Stimulated activated naive CD8-positive, alpha-beta T cell treated with anti-CD3 and anti-CD28 coated beads, Interleukin-15, amount 100 ng/mL, for 72 hours (primary cell): ENCODE measurements around the gene SYCP3.
A peak's percentile ranks its signal among the peaks of the same experiment; 100 is the strongest.
"Not testable (repeated sequence)": the region's sequence is repeated elsewhere in the genome, so short reads cannot be mapped to it uniquely, and the experiment has no call there.

Experiments used
- ATAC-seq: fragments of 150-1000 bp; cut with Tn5 transposase; 2 replicates; pipeline ENCODE4 v1.10.0; 2021; ENCODE audit warnings: mild to moderate bottlenecking, moderate library complexity
- DNase-seq, 2 donors: peaks; one replicate each; pipeline ENCODE4 v3.0.0; 2021 to 2022
- H3K27ac Mint-ChIP-seq, 2 donors: one replicate each; pipeline ENCODE4 v1.8.0; 2022; ENCODE audit warnings: mild to moderate bottlenecking in 2 of 2, mixed read lengths in 2 of 2, moderate library complexity in 2 of 2
- H3K27me3 Mint-ChIP-seq: one replicate; pipeline ENCODE4 v1.8.0; 2022; ENCODE audit warnings: mixed read lengths
- H3K4me1 Mint-ChIP-seq: one replicate; pipeline ENCODE4 v1.8.0; 2022; ENCODE audit warnings: mild to moderate bottlenecking, mixed read lengths
- H3K4me3 Mint-ChIP-seq, 2 donors: one replicate each; pipeline ENCODE4 v1.8.0; 2022; ENCODE audit warnings: mild to moderate bottlenecking in 2 of 2, mixed read lengths in 2 of 2, moderate library complexity in 1 of 2
- H3K9me3 Mint-ChIP-seq, 2 donors: one replicate each; pipeline ENCODE4 v1.8.0; 2022; ENCODE audit warnings: mixed read lengths in 2 of 2

The SYCP3 gene

DNA sequence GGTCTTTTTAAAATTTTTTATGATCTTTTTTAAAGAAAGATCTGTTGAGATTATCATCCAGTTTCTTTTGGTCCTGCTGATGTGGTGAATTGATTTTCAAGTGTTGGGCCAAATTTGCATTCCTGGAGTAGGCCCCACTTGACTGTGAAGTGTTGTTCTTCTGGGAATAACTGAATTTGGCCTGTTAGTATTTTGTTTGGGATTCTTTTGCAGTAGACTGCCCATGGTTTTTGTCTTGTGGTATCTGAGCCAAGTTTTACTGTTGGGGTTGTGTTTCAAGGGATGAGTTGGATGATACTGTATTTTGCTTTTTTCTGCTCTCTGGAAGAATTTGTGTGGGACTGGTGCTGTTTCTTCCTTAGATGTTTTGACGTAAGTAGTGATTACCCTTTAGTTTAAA lies 4.0 kb upstream of the SYCP3 start:
- H3K4me3 Mint-ChIP-seq = no peak overlapping the region

DNA sequence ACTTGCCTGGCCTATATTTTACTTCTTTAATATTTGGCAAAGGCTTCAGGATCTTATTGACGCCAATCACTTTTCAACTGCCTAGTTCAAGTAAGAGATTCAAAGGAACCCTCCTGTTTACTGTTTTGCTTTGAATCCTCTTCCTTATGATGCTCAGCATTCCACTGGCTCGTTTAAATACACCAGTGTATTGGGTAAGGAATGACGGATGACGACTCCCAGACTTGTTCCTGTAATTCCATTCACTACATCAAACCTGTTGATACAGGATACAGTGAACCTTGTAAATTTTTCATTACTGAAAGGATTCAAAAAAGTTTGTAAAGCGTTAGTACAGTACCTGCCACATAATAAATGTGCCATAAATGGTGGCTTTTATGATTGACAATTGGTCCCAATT lies 1.7 kb upstream of the SYCP3 start:
- no peak overlapping the region for H3K27ac Mint-ChIP-seq
- H3K9me3 Mint-ChIP-seq = no peaks in the 10 kb centered on the region
- DNase-seq (no peak), ATAC-seq (no peak)
- no peak overlapping the region for H3K4me3 Mint-ChIP-seq
- no peaks in the 10 kb centered on the region for H3K27me3 Mint-ChIP-seq
- H3K4me1 Mint-ChIP-seq = peaks cover 13% of the 10 kb centered on the region

More for the DNA sequence above, 4.0 kb upstream of the SYCP3 start:
- Mint-ChIP-seq H3K9me3 (no peaks in the 10 kb centered on the region), H3K27ac (peak overlapping the region; percentile 18 to 60), H3K27me3 (no peaks in the 10 kb centered on the region), H3K4me1 (peaks cover 13% of the 10 kb centered on the region)
- DNase-seq = no peak
- no peak for ATAC-seq

DNA sequence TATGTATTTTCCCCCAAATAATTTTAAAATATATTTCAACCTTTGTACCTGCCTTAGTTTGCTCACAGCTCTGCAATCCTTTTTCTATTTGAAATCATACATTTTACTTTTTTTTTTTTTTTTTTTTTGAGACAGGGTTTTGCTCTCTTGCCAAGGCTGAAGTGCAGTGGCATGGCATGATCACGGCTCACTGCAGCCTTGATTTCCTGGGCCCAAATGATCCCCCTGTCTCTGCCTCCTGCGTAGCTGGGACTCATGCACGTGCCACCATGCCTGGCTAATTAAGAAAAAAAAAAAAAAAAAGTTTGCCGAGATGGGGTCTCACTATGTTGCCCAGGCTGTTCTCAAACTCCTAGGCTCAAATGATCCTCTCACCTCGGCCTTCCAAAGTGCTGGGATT lies 1.3 kb upstream of the SYCP3 start:
- Mint-ChIP-seq H3K27me3 (no peaks in the 10 kb centered on the region), H3K4me3 (no peak overlapping the region), H3K9me3 (no peaks in the 10 kb centered on the region), H3K4me1 (peaks cover 13% of the 10 kb centered on the region), H3K27ac (no peak overlapping the region)
- ATAC-seq = no peak
- no peak for DNase-seq

DNA sequence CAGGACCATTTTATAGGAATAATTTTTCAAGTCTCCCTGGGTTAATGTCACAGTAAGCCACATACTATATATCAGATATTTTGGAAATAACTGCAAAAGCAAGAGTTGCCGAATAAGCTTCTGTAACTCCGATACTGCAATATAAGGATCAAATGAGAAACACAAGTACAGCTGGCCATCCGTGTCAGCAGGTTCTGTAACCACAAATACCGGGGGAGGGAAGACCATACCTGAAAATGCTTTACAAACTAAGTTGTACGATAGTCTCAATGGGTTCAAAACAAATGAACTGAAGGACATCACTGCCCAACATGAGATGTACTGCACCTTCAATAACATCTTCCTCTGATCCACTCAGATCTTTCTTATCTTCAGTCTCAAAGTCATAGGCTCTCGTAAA lies 1.8 kb downstream of the SYCP3 start:
- H3K4me3 Mint-ChIP-seq = no peak overlapping the region
- ATAC-seq (no peak), DNase-seq (no peak)
- no peak overlapping the region for H3K27ac Mint-ChIP-seq
- no peaks in the 10 kb centered on the region for H3K27me3 Mint-ChIP-seq
- H3K4me1 Mint-ChIP-seq = no peaks in the 10 kb centered on the region
- no peaks in the 10 kb centered on the region for H3K9me3 Mint-ChIP-seq

DNA sequence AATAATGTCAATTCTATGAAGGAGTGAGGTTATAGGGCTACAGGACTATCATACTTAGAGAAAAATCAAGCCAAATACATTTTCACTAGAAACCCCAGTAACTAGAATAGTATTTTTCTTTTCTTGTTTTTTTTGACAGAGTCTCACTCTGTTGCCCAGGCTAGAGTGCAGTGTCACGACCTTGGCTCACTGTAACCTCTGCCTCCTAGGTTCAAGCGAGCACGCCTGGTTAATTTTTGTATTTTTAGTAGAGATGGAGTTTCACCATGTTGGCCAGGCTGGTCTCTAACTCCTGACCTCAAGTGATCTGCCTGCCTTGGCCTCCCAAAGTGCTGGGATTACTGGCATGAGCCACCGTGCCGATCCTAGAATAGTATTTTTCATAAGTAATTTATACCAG lies 4.8 kb downstream of the SYCP3 start:
- H3K4me3 Mint-ChIP-seq, DNase-seq, ATAC-seq, H3K27me3 Mint-ChIP-seq, H3K9me3 Mint-ChIP-seq, H3K27ac Mint-ChIP-seq, H3K4me1 Mint-ChIP-seq: not testable (repeated sequence)

DNA sequence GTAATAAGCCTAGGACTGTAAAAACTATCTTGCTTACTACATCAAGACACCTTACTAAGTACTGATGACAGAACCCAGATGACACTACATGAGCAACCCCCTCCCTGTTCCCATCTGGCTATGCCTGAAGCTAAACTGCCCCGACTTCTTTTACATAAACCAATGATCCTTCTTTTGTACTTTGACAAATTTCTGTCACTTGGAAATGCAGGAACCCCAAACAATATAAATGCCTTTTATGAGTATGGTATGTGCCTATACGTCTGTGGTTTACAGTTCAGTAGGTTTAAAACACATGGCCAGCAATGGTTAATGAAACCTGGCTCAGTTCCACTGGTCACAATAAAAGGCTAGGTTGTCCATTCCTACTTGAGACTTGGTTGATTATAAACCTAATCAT lies 6.1 kb downstream of the SYCP3 start:
- Mint-ChIP-seq H3K4me1 (no peaks in the 10 kb centered on the region), H3K27me3 (no peaks in the 10 kb centered on the region), H3K9me3 (no peaks in the 10 kb centered on the region), H3K27ac (peak overlapping the region in 1 of 2 donors; percentile 75), H3K4me3 (no peak overlapping the region)
- no peak for ATAC-seq
- no peak for DNase-seq

DNA sequence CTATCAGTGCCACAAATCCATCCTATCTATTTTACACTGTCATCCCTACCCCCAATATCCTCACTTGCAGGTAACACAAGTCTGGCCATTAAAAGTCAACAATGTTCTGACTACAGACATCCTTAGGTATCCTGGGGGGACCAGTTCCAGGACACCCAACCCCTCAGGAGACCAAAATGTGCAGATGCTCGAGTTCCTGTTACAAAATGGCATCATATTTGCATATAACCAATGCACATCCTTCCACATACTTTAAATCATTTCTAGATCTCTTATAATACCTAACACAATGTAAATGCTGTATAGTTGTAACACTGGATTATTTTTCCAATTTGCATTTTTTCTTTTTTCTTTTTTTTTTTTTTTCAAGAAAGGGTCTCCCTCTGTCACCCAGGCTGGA lies 6.9 kb downstream of the SYCP3 start:
- Mint-ChIP-seq H3K9me3 (no peaks in the 10 kb centered on the region), H3K27ac (peak overlapping the region; percentile 26 to 75), H3K27me3 (no peaks in the 10 kb centered on the region), H3K4me3 (no peak overlapping the region), H3K4me1 (no peaks in the 10 kb centered on the region)
- DNase-seq (no peak), ATAC-seq (no peak)

DNA sequence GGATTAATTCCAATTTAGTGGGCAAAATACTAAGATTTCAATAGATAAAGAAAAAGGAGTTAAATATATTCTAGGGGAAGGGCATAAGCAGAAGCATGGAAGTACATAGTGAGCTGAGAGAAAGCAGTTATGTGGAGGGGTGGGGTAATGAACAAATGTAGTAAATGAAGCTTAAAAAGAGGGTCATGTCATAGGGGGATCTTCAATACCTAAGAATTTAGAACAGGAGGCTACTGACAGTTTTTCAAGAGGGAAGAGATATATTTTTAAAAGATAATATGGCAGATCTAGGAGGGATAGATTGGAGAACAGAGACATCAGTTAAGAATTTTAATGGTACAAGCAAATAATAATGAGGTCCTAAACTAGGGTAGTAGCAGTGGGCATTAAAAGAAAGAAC lies 9.4 kb downstream of the SYCP3 start:
- Mint-ChIP-seq H3K27ac (peak overlapping the region in 1 of 2 donors; percentile 60), H3K27me3 (no peaks in the 10 kb centered on the region), H3K4me3 (no peak overlapping the region), H3K4me1 (no peaks in the 10 kb centered on the region), H3K9me3 (no peaks in the 10 kb centered on the region)
- DNase-seq (no peak), ATAC-seq (no peak)

DNA sequence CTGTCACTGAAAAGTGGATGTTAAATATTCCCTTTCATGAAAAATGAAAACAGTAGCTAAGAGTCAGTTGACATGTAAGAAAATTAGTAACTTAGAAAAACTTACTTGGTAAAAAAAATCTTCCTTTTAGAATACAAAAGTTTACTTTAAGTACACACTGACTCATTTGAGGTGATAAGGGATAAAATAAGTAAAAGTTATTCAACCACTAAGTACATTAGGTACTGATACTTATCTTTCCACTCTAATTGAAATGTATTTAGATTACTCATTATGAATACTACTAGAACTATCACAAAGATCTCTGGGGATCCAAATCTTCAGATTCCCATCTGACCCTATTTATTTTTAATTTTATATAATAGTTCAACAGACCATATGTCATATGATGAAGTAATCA lies 12.2 kb downstream of the SYCP3 start:
- no peak for DNase-seq
- Mint-ChIP-seq H3K4me1 (no peaks in the 10 kb centered on the region), H3K4me3 (no peak overlapping the region), H3K9me3 (no peaks in the 10 kb centered on the region), H3K27me3 (no peaks in the 10 kb centered on the region), H3K27ac (no peak overlapping the region)
- no peak for ATAC-seq

DNA sequence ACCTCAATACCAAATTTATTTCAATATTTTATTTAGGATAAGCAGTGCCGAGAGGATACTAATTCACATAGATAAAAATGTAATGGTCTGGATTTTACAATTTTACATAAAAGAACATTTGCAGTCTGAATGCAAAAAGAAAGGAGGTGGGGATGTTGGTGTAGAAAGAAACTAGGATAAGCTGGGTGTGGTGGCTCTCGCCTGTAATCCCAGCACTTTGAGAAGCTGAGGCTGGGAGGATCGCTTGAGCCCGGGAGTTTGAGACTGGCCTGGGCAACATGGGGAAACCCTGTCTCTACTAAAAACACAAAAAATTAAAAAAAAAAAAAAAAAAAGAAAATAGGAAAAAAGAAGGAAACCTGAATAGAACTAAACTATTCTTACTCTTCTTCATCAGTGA lies 16.9 kb downstream of the SYCP3 start:
- no peaks in the 10 kb centered on the region for H3K27me3 Mint-ChIP-seq
- no peak overlapping the region for H3K27ac Mint-ChIP-seq
- H3K4me1 Mint-ChIP-seq = peaks cover 4% of the 10 kb centered on the region
- no peak overlapping the region for H3K4me3 Mint-ChIP-seq
- no peak for DNase-seq
- ATAC-seq = no peak
- no peaks in the 10 kb centered on the region for H3K9me3 Mint-ChIP-seq

DNA sequence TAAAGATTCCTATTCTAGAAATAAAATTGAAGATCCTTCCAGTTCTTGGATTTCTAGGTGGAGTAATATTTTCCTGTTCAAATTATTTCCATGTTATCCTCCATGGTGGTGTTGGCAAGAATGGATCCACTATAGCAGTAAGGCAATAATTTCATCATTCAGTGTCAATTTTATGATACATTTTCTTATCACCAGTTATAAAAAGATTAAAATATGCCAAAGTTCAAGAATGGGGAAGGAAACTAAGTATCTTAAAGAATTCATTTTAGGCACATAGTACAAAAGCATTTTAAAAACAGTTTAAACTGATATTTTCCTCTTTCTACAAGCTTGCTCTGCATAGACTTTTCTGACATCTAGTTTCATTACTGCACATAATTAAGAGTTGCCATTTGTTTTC lies 19.1 kb downstream of the SYCP3 start:
- DNase-seq = no peak

DNA sequence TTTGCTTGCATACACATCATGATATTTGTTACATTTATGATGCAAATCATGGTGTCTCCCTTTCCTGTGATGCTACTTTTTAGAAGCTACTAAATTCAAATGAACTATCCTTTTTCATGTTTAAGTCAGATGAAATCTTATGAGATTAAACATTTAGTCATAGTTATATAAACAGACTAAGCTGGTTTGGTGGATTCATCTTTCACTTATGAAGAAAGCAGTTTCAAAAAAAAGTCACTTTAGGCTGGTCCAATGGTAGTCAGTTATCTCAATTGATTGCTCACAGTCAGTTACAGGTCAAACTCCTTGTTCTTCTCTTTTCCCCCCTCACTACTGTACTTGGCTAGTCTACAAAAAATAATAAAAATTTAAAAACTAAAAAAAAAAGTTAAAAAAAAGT lies 19.7 kb downstream of the SYCP3 start:
- ATAC-seq (no peak), DNase-seq (no peak)
- Mint-ChIP-seq H3K9me3 (no peaks in the 10 kb centered on the region), H3K4me3 (no peak overlapping the region), H3K27ac (no peak overlapping the region), H3K4me1 (peaks cover 4% of the 10 kb centered on the region), H3K27me3 (no peaks in the 10 kb centered on the region)

More for the DNA sequence above, 19.1 kb downstream of the SYCP3 start:
- no peak for ATAC-seq
- Mint-ChIP-seq H3K27ac (peak overlapping the region in 1 of 2 donors; percentile 36), H3K4me1 (peaks cover 4% of the 10 kb centered on the region), H3K27me3 (no peaks in the 10 kb centered on the region), H3K9me3 (no peaks in the 10 kb centered on the region), H3K4me3 (no peak overlapping the region)

DNA sequence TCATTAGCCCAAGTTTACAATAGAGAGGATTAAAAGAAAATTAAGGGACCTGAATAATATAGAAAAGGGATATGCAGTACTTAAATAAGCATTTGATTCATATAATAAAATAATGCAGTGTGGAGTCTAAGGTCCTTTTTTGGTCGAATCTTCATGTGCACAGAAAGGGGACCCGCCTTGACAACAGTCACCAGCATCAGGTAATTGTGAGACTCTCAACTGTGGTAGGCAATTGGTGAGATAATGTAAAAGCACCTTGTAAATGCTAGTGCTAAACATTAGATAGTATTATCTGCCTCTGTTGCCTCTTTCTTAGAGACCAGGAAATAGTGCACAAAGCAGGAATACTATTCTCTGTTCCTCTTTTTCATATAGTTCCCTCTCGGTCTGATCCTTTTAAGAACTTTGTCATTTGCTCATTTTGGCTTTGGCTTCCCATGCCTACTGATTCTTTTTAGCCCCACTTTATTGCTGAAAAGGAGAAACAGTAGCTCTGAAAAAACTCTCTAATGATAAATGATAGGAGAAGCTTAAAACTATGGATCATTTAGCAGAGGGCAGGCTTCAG lies 24.3 kb downstream of the SYCP3 start:
- Mint-ChIP-seq H3K4me3 (no peak overlapping the region), H3K27me3 (no peaks in the 10 kb centered on the region), H3K9me3 (no peaks in the 10 kb centered on the region), H3K27ac (no peak overlapping the region), H3K4me1 (peaks cover 7% of the 10 kb centered on the region)
- ATAC-seq = no peak
- no peak for DNase-seq

DNA sequence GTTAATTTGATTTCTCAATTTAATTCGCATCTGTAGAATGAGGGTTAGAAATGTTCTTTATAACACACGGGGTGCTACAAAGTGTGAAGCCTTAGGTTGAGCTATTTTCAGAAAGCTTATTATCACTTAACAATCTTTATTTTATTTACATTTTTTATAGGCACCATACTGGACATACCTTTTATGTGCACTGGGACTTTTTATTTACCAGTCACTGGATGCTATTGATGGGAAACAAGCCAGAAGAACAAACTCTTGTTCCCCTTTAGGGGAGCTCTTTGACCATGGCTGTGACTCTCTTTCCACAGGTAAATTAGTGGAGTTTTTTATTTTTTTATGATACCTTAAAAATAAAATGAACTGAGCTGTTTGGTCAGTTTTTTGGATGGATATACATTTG lies 25.3 kb downstream of the SYCP3 start:
- DNase-seq (no peak), ATAC-seq (no peak)
- Mint-ChIP-seq H3K9me3 (no peaks in the 10 kb centered on the region), H3K27ac (no peak overlapping the region), H3K4me1 (peaks cover 17% of the 10 kb centered on the region), H3K27me3 (no peaks in the 10 kb centered on the region), H3K4me3 (no peak overlapping the region)

DNA sequence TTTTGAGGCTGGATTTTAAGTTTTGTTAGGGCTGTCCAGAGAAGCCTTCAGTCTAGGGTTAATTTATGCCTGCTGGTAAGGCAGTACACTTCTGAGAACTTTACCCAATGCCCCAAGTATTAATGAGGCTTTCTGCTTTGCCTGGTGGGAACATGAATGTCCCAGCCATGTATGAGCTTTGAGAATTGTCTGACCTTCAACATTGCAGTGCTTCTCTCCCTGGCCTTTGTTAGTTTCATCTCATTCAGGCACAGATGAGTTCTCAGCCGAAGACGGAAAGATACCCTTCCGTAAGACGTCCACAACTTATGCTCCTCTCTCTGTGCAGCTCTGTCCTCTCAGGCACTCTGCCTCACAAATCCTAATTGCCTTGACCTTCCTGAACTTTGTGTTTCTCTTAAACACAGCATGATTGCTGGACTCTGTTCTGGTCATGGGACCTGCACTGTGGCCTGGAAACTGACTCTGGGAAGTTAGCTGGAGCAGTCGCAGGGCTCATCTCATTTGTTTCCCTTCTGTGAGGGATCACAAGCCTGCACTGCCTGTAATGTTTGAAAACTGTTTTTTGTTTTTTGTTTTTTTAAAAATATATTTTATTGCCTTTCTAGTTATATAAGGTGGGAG lies 26.1 kb downstream of the SYCP3 start:
- DNase-seq (no peak), ATAC-seq (no peak)
- H3K4me1 Mint-ChIP-seq = peaks cover 17% of the 10 kb centered on the region
- no peaks in the 10 kb centered on the region for H3K9me3 Mint-ChIP-seq
- no peaks in the 10 kb centered on the region for H3K27me3 Mint-ChIP-seq
- H3K27ac Mint-ChIP-seq = no peak overlapping the region
- H3K4me3 Mint-ChIP-seq = no peak overlapping the region

DNA sequence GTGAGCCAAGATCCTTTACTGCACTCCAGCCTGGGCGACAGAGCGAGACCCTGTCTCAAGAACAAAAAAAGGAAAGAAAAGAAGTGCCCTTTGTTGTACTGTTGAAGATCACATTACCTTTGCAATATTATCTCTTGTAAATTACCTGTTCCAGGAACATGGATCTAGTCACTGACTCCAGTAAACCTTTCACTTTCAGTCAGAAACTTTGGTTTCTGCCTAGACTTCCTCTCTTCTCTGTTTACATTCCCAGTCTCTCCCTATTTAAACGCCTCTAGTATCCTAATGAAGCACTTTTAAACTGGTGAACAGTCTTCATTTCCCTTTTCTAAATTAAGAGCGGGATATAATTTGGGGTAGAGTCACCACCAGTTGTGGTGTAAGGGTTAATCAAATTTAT lies 29.0 kb downstream of the SYCP3 start:
- Mint-ChIP-seq H3K9me3 (no peaks in the 10 kb centered on the region), H3K27ac (no peak overlapping the region), H3K27me3 (no peaks in the 10 kb centered on the region), H3K4me1 (peaks cover 17% of the 10 kb centered on the region), H3K4me3 (no peak overlapping the region)
- no peak for ATAC-seq
- DNase-seq = no peak

DNA sequence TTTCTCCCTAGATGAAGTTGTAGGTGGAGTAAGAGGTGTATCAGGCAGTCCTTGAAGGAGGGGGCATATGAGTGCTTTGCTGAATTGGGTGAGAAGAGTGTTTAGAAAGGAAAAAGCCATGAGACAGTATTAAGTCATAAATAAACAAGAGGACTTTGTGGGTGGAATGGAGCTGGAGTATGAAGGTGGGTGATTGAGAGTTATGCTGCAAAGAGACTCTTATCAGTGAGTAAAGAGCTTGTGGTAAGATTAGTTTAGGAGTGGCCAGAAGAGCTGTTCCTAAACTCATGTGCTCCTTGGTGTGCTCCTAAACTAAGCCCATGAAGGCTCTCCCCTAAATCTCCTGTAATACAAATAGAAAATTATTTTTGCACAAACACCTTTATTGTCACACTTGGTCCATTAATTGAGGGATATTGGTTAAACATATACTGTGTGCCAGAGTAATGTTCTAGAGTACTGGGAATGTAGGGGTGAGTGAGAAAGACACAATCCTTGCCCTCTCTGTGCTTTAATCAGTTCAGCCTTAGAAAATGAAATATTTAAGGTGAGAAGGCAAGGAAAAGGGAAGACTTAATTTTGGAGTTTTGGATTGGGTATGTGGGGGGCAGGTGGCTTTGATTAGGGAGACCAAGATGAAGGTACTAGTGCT lies 32.0 kb downstream of the SYCP3 start:
- H3K4me3 Mint-ChIP-seq = no peak overlapping the region
- no peaks in the 10 kb centered on the region for H3K9me3 Mint-ChIP-seq
- no peak for ATAC-seq
- no peak overlapping the region for H3K27ac Mint-ChIP-seq
- H3K4me1 Mint-ChIP-seq = peaks cover 28% of the 10 kb centered on the region
- H3K27me3 Mint-ChIP-seq = no peaks in the 10 kb centered on the region
- DNase-seq = no peak
